ENCODE measurements around the gene EPB41L4A. TPM values are rescaled to one million over a fixed set of nuclear protein-coding genes. Genes with fewer than 3 reads are reported as not detected.

The EPB41L4A gene
- total RNA-seq, 1 experiment from 2014 or later = 5.2 TPM

GRCh38 chr5:112161392-112161748, 257.7 kb downstream of the EPB41L4A start (continued):
- TF ChIP-seq ZNF512 (CRISPR knock-in tag; IDR thresholded peaks at IDR 0.05; ENCODE audit: borderline replicate concordance) = no peak
- no peak for TF ChIP-seq NR3C1 (CRISPR knock-in tag; conservative IDR thresholded peaks at IDR 0.05; ENCODE audit: low read depth)
- no peak for TF ChIP-seq JUN (CRISPR knock-in tag; IDR thresholded peaks at IDR 0.05)
- TF ChIP-seq RELA (CRISPR knock-in tag; IDR thresholded peaks at IDR 0.05; ENCODE audit: borderline replicate concordance) = no peak
- no peak for TF ChIP-seq OVOL2 (CRISPR knock-in tag; IDR thresholded peaks at IDR 0.05; ENCODE audit: borderline replicate concordance)

GRCh38 chr5:112160652-112161391, 258.3 kb downstream of the EPB41L4A start:
- Mint-ChIP-seq H3K36me3 (peaks cover 38% of the 10 kb centered on the region), H3K4me1 (peaks cover 49% of the 10 kb centered on the region), H3K27ac (peak overlapping the region; percentile 95), H3K27me3 (ENCODE audit: low read depth) (no peaks in the 10 kb centered on the region; the same call in 1 of the 2 replicates), H3K9me3 (peaks cover 14% of the 10 kb centered on the region), H3K4me3 (peak overlapping the region; percentile 91)
- ATAC-seq (peak; percentile 86), DNase-seq (ENCODE audit: low spot score) (peak; percentile 88)
- ChIA-PET CTCF (interaction anchor here (0.6 to 2.3 kb wide), 14 partner anchors 9 to 700 kb away, joined by 3 to 10 read pairs (median 3); partner anchors contain the start of gene SRP19), POLR2A (interaction anchor here (0.6 to 1.7 kb wide), 4 partner anchors 259 to 442 kb away, joined by 3 to 11 read pairs (median 4); no protein-coding TSS in a partner anchor)
- peak; percentile 84 for TF ChIP-seq NFE2L1 (CRISPR knock-in tag; IDR thresholded peaks at IDR 0.05)
- 0 out of 2 replicates have a peak, but pooled peaks have one; percentile 47 for TF ChIP-seq AFF4 (CRISPR knock-in tag; IDR thresholded peaks at IDR 0.05; ENCODE audit: borderline replicate concordance)
- TF ChIP-seq TEAD4 (CRISPR knock-in tag; IDR thresholded peaks at IDR 0.05) = 0 out of 2 replicates have a peak, but pooled peaks have one; percentile 57
- TF ChIP-seq FOXP1 (CRISPR knock-in tag; IDR thresholded peaks at IDR 0.05; ENCODE audit: borderline replicate concordance) = peak; percentile 92
- TF ChIP-seq PRRX2 (CRISPR knock-in tag; IDR thresholded peaks at IDR 0.05) = peak; percentile 6; the same call in 1 of the 2 replicates
- TF ChIP-seq TP53 (CRISPR knock-in tag; IDR thresholded peaks at IDR 0.05) = peak; percentile 46; the same call in 1 of the 2 replicates
- peak; percentile 95 for TF ChIP-seq ETV6 (CRISPR knock-in tag; IDR thresholded peaks at IDR 0.05)
- peak; percentile 80; the same call in 1 of the 2 replicates for TF ChIP-seq CBFB (CRISPR knock-in tag; IDR thresholded peaks at IDR 0.05; ENCODE audit: low read depth)
- no peak for TF ChIP-seq ELF4 (CRISPR knock-in tag; IDR thresholded peaks at IDR 0.05; ENCODE audit: low read depth)
- TF ChIP-seq ZMAT4 (CRISPR knock-in tag; IDR thresholded peaks at IDR 0.05) = 0 out of 2 replicates have a peak, but pooled peaks have one; percentile 24
- peak; percentile 90; the same call in 1 of the 2 replicates for TF ChIP-seq JUN (CRISPR knock-in tag; IDR thresholded peaks at IDR 0.05)
- 0 out of 2 replicates have a peak, but pooled peaks have one; percentile 19 for TF ChIP-seq ESRRA (CRISPR knock-in tag; IDR thresholded peaks at IDR 0.05; ENCODE audit: borderline replicate concordance)
- TF ChIP-seq ZNF121 (CRISPR knock-in tag; IDR thresholded peaks at IDR 0.05) = 0 out of 2 replicates have a peak, but pooled peaks have one; percentile 24
- TF ChIP-seq FOXP4 (CRISPR knock-in tag; IDR thresholded peaks at IDR 0.05) = peak; percentile 88
- peak; percentile 81; the same call in 1 of the 2 replicates for TF ChIP-seq ZNF512 (CRISPR knock-in tag; IDR thresholded peaks at IDR 0.05; ENCODE audit: borderline replicate concordance)
- TF ChIP-seq E2F1 (CRISPR knock-in tag; IDR thresholded peaks at IDR 0.05) = no peak
- 0 out of 2 replicates have a peak, but pooled peaks have one; percentile 65 for TF ChIP-seq TCF7 (CRISPR knock-in tag; IDR thresholded peaks at IDR 0.05; ENCODE audit: low read depth)
- TF ChIP-seq ZNF416 (CRISPR knock-in tag; IDR thresholded peaks at IDR 0.05) = 0 out of 2 replicates have a peak, but pooled peaks have one; percentile 38
